GM21390 (cell line): ENCODE data around the gene RIN3.

ENCODE experiments used
- ATAC-seq: cut with Tn5 transposase; IDR thresholded peaks from one replicate; pipeline ENCODE4 v1.9.1; 2021; ENCODE audit not compliant: unreplicated experiment

The RIN3 gene

GRCh38 chr14:92575061-92575747, 61.6 kb downstream of the RIN3 start:
- ATAC-seq: no peak

DNA sequence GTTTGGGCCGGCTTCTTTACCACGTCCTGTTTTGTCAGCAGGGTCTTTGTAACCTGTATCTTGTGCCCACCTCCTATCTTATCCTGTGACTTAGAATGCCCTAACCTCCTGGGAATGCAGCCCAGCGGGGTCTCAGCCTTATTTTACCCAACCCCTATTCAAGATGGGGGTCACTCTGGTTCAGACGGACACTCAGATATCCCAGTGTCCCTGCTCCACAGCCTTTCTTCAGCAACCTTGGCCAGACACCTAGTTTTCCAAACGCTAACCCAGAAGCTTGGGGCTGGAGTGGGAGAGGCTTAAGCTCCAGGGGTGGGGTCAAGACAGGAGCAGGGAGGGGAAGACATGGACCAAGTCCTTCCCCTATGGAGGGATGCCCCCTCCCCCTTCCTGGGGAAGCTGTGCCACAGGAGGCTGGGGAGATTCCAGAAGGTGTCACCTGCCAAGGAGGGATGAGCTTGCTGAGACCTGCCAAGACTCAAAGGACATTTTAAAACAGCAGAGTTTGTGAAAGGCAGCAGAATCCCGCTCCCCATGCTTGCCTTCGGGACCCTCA, 62.2 kb downstream of the RIN3 start:
- no peak for ATAC-seq

DNA sequence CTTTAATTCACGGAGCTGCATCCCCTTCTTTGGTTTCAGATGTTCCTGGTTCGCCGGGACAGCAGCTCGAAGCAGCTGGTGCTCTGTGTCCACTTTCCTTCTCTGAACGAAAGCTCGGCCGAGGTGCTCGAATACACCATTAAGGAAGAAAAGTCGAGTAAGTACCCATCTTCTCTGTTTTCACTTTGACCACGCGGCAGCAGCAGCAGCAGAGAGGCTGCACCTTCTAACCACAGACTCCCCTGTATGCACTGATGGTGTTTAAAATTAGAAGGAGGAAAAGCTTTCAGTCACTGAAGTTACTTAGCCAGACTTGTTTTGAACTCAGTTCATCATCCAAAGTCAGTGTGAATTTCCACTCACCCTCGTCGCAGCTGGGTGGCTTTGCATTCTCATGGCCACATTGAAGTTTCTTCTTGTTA, 63.8 kb downstream of the RIN3 start:
- ATAC-seq: peak; percentile 79

DNA sequence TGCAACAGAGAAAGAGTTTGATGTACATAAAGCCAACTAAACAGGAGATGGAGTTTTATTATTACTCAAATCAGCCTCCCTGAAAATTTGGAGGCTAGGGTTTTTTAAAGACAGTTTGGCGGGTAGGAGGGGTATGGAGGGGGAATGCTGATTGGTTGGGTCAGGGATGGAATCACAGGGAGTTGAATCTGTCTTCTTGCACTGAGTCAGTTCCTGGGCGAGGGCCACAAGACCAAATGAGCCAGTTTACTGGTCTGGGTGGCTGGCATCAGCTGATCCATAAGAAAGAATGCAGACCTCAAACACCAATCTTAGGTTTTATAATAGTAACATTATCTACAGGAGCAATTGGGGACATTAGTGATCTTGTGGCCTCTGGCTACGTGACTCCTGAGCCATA, 64.9 kb downstream of the RIN3 start:
- no peak for ATAC-seq

- ATAC-seq: no peak
Measured at GRCh38 chr14:92579244-92579936, 65.8 kb downstream of the RIN3 start.

- ATAC-seq: no peak
Measured at GRCh38 chr14:92581206-92581605, 67.6 kb downstream of the RIN3 start.

- no peak for ATAC-seq
Measured at GRCh38 chr14:92581966-92582566, 68.5 kb downstream of the RIN3 start.

DNA sequence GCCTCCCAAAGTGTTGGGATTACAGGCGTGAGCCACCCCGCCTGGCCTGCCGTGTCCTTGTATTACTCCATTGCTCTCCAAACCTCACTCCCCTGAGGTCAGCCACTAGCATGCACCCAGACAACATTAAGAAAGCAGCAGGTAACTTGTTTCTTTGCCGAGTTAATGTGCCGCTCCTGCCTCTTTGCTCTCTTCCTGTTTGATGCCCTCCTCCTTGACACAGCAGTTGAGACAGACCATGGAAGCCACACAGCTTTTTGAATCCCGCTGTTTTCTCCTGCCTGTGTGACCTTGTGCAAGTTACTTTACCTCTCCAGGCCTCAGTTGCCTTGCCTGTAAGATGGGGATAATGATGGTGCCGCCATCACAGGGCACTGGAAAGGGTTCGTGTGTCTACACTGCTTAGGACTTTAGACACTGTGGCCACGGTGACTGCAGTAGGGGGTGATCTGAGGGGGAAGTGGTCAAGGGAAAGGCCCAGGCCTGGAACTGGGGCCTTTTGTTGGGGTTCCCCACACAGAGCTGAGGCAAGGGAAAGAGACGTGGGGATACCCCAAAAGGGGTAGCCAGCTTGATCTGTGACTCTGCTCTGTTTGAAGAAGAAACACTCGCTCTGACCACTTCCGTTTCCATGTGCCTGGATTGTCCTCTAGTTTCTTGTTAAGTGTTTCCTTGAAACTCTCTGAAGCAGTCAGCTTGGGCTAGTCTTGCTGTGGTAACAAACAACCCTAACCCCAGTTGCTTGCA, 69.3 kb downstream of the RIN3 start:
- peak; percentile 31 for ATAC-seq

- ATAC-seq: no peak
Measured at GRCh38 chr14:92584220-92584619, 70.6 kb downstream of the RIN3 start.

DNA sequence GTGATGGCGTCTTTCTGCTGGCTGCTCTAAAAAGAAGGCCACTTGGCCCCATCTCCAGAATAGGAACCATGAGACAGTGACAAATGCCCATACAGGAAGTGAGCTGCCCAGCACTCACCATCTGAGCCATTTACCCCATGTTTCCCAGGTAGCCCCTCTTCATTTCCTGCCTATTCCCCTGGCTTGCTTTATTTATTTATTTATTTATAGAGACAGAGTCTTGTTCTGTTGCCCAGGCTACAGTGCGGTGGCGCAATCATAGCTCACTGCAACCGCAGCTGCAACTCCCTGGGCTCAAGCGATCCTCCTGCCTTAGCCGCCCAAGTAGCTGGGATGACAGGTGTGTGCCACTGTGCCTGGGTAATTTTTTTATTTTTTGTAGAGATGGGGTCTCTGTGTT, 71.2 kb downstream of the RIN3 start:
- ATAC-seq: no peak

DNA sequence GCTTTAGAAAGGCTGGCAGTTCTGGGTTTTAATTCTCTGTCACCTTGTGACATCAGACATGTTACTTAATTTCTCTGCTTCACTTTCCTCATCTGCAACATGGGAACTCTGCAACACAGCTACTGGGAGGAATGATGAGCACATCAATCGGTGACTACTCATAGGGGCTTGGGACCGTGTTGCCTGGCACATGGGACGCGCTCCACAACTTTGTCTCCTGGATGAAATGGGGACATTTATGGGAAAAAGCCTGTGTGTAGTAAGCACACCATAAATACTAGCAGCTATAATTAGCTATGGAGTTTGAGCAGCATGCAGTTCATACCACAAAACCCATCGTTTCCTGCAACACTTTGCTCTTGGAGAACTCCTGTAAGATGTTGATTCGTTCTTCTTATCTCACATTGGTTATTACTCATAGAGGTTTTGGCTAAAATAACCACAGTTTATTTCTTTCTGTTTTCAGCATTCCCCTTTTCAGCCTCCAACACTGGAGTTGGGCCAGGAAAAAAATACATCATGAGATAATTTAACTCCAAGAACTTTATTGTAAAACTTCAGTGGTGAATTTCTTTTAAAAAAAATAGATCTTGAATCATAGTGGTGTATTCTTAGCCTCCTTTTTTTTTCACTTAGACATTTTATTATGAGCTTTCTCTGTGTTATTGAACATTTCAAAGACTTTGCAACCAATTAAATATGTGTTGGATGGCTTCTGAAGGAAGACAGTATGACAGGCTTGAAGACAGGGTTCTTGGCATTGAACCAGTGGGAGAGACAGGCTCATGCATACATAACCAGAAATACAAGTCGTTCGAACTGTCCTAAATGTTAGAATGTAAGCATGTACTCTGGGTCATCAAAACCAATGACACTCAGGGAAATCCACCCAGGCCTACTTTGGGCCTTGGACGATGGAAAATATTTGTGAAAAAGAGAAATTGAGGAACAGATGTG, 72.7 kb downstream of the RIN3 start:
- peak; percentile 45 for ATAC-seq

GRCh38 chr14:92586963-92587699, 73.5 kb downstream of the RIN3 start:
- no peak for ATAC-seq

DNA sequence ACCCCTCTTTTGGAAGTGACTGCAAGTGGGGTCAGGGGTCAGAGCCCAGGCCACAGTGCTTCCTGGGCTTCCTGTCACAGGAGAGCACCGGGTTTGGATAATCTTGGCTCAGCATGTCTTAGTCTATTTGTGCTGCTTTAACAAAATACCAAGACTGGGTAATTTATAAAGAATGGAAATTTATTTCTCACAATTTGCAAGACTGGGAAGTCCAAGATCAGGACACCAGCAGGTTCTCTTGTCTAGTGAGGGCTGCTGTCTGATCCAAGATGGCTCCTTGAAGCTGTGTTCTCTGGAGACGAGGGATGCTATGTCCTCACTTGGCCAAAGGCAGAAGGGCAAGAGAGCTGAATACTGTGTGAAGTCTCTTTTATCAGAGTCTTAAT, 74.1 kb downstream of the RIN3 start:
- ATAC-seq: no peak

DNA sequence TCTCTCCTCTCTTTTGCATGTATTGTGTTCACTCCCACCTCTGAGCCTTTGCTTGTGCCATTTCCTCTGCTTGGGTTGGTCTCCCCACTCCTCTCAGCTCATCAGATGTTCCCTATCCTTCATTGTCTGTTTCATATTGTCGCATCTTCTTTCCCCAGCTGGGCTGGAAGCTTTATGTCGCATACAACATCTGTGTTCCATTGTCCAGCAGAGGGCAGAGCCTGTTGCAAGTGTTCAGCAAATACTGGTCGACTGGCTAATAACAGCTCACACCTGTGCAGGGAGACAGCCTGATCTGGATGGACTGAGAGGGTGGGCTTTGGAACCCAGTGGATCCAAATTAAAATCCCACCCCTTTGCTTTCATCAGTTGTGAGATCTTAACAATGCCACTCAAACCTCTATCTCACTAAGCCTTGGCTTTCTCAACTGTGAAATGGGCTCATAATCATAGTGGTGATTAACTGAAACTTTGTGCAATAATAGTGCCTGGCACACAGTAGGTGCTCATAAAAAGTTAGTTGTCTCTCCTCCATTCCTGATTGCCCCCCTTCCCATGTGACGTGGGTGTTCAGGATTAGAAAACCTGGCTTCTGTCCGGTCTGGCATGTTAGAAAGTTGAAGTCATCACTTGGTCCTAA, 75.8 kb downstream of the RIN3 start:
- ATAC-seq: no peak

- ATAC-seq: no peak
Measured at GRCh38 chr14:92590176-92590575, 76.6 kb downstream of the RIN3 start.

DNA sequence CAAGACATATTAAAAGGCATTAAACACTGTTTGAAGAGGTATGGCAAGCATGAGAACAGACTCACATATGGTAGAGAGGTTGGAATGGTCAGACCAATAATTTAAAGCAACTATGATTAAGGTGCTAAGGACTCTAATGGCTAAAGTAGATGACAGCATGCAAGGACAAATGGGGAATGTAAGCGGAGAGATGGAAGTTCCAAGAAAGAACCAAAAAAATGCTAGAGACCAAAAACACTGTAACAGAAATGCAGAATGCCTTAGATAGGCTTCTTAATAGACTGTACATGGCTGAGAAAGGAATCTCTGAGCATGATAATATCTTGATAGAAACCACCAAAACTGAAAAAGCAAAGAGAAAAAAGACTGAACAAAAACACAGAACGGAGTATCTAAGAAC, 77.4 kb downstream of the RIN3 start:
- ATAC-seq: no peak

GRCh38 chr14:92591346-92591745, 77.8 kb downstream of the RIN3 start:
- no peak for ATAC-seq

GRCh38 chr14:92595267-92595666, 81.7 kb downstream of the RIN3 start:
- no peak for ATAC-seq

- no peak for ATAC-seq
Measured at GRCh38 chr14:92596331-92596907, 82.8 kb downstream of the RIN3 start.
